A673 (cell line): ENCODE data around the gene HRK. TPM values are rescaled to one million over a fixed set of nuclear protein-coding genes. Genes with fewer than 3 reads are reported as not detected.

Source experiments
- BruUV-seq: library from RNA; stranded (reverse); fragments of 400-500 nt; replicated peaks from 2 replicates; lab custom pipeline; 2021; lab: Mats Ljungman, UMichigan
- CTCF ChIA-PET: fragments of 300-600 bp; sonication (Branson Sonifier 250); formaldehyde crosslinking; loops from one replicate; lab custom pipeline; 2022; ENCODE audit warnings: antibody characterized with exemption; lab: Charles Lee
- POLR2A ChIA-PET: fragments of 300-600 bp; sonication (Branson Sonifier 250); formaldehyde crosslinking; loops from one replicate; lab custom pipeline; 2022; ENCODE audit warnings: antibody characterized with exemption; ENCODE audit not compliant: low non-redundant PET; lab: Charles Lee
- DNase-seq: peaks from one replicate; pipeline ENCODE4 v3.0.0-alpha.2; 2015; ENCODE audit warnings: low spot score
- H3K27ac ChIP-seq: fragments of 200-600 bp; sonication (generic); 2 replicates; pipeline ENCODE4 v1.5.1; 2016; ENCODE audit warnings: mixed run types, low read depth, mild to moderate bottlenecking, mixed read lengths, antibody characterized with exemption, low read length; ENCODE audit not compliant: poor library complexity, severe bottlenecking
- H3K27me3 ChIP-seq: fragments of 200-600 bp; sonication (generic); replicated peaks from 2 replicates; pipeline ENCODE4 v1.6.1; 2017; ENCODE audit warnings: mixed run types, low read depth, mild to moderate bottlenecking, mixed read lengths, antibody characterized with exemption, low read length; ENCODE audit not compliant: insufficient read depth, poor library complexity
- H3K36me3 ChIP-seq: fragments of 200-600 bp; sonication (generic); 2 replicates; pipeline ENCODE4 v1.6.1; 2016; ENCODE audit warnings: mixed run types, mild to moderate bottlenecking, mixed read lengths, antibody characterized with exemption, low read length; ENCODE audit not compliant: insufficient read depth, poor library complexity, severe bottlenecking
- H3K4me1 ChIP-seq: fragments of 200-600 bp; sonication (generic); 2 replicates; pipeline ENCODE4 v1.6.1; 2017; ENCODE audit warnings: mixed run types, mild to moderate bottlenecking, mixed read lengths, antibody characterized with exemption, low read length; ENCODE audit not compliant: insufficient read depth, poor library complexity, severe bottlenecking
- H3K4me3 ChIP-seq: fragments of 200-600 bp; sonication (generic); 2 replicates; pipeline ENCODE4 v1.5.1; 2016; ENCODE audit warnings: low read depth, mixed run types, mild to moderate bottlenecking, mixed read lengths, low read length; ENCODE audit not compliant: poor library complexity, severe bottlenecking
- H3K9me3 ChIP-seq: fragments of 200-600 bp; sonication (generic); 2 replicates; pipeline ENCODE4 v1.6.1; 2016; ENCODE audit warnings: mixed run types, low read depth, mild to moderate bottlenecking, mixed read lengths, antibody characterized with exemption, low read length; ENCODE audit not compliant: poor library complexity, severe bottlenecking
- EZH2 ChIP-seq: fragments of 200-600 bp; sonication (generic); IDR thresholded peaks from 2 replicates; pipeline ENCODE4 v1.6.1; 2017; ENCODE audit warnings: borderline replicate concordance, low read depth, mild to moderate bottlenecking, mixed read lengths, antibody characterized with exemption, low read length; ENCODE audit not compliant: poor library complexity, severe bottlenecking
- intact Hi-C: fragments of 100-400 bp; cut with micrococcal nuclease; formaldehyde crosslinking; loops from one replicate; pipeline ENCODE4 v1.10.0; 2022; ENCODE audit not compliant: unreplicated experiment
- total RNA-seq: library from RNA; stranded (reverse); gene quantifications from 2 replicates; pipeline ENCODE4 v1.2.3, GENCODE V29; 2021
- TF ChIP-seq, protein P1 (sequence below): fragments of 300-800, 200-600 bp; sonication (generic); conservative IDR thresholded peaks from 2 replicates; pipeline ENCODE4 v1.5.1; 2017; ENCODE audit warnings: low read depth, mild to moderate bottlenecking, antibody characterized with exemption, low read length, moderate library complexity, mixed read lengths

The HRK gene
- total RNA-seq, 1 experiment from 2014 or later = 0.37 TPM

GRCh38 chr12:116916122-116916521 lies 34.9 kb upstream of the HRK start:
- ChIA-PET POLR2A (no interaction called here), CTCF (no interaction called here)
- TF ChIP-seq, protein P1, sequence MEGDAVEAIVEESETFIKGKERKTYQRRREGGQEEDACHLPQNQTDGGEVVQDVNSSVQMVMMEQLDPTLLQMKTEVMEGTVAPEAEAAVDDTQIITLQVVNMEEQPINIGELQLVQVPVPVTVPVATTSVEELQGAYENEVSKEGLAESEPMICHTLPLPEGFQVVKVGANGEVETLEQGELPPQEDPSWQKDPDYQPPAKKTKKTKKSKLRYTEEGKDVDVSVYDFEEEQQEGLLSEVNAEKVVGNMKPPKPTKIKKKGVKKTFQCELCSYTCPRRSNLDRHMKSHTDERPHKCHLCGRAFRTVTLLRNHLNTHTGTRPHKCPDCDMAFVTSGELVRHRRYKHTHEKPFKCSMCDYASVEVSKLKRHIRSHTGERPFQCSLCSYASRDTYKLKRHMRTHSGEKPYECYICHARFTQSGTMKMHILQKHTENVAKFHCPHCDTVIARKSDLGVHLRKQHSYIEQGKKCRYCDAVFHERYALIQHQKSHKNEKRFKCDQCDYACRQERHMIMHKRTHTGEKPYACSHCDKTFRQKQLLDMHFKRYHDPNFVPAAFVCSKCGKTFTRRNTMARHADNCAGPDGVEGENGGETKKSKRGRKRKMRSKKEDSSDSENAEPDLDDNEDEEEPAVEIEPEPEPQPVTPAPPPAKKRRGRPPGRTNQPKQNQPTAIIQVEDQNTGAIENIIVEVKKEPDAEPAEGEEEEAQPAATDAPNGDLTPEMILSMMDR = no peak
- no peak for TF ChIP-seq EZH2
- no peak overlapping the region for H3K27ac ChIP-seq
- intact Hi-C loops = no loop called here
- H3K4me3 ChIP-seq = no peak overlapping the region
- peaks cover 29% of the 10 kb centered on the region for H3K4me1 ChIP-seq
- no TSS peak for BruUV-seq
- H3K9me3 ChIP-seq = no peaks in the 10 kb centered on the region
- no peak for DNase-seq
- H3K36me3 ChIP-seq = peaks cover 3% of the 10 kb centered on the region
- H3K27me3 ChIP-seq = no peaks in the 10 kb centered on the region

DNA sequence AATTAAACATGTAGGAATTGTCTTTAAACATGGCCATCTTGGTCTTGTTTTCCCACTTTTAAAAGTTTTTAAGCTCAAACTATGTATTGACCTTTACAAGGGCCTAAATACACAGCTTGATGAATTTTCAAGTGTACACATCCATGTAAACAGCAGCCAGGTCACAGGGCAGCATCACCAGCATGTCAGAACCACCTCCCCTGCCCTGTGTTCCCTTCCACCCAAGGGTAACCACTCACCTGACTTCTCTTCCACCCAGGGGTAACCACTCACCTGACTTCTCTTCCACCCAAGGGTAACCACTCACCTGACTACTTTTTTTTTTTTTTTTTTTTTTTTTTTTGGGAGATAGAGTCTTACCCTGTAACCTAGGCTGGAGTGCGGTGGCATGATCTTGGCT lies 34.1 kb upstream of the HRK start:
- Histone ChIP-seq H3K9me3 (no peaks in the 10 kb centered on the region), H3K4me1 (peaks cover 21% of the 10 kb centered on the region), H3K36me3 (peaks cover 3% of the 10 kb centered on the region), H3K27me3 (no peaks in the 10 kb centered on the region), H3K4me3 (no peak overlapping the region), H3K27ac (no peak overlapping the region)
- intact Hi-C loops = no loop called here
- BruUV-seq = no TSS peak
- DNase-seq = no peak
- CTCF ChIA-PET = no interaction called here
- TF ChIP-seq EZH2 = no peak
- TF ChIP-seq, protein P1 = no peak
- POLR2A ChIA-PET = no interaction called here

DNA sequence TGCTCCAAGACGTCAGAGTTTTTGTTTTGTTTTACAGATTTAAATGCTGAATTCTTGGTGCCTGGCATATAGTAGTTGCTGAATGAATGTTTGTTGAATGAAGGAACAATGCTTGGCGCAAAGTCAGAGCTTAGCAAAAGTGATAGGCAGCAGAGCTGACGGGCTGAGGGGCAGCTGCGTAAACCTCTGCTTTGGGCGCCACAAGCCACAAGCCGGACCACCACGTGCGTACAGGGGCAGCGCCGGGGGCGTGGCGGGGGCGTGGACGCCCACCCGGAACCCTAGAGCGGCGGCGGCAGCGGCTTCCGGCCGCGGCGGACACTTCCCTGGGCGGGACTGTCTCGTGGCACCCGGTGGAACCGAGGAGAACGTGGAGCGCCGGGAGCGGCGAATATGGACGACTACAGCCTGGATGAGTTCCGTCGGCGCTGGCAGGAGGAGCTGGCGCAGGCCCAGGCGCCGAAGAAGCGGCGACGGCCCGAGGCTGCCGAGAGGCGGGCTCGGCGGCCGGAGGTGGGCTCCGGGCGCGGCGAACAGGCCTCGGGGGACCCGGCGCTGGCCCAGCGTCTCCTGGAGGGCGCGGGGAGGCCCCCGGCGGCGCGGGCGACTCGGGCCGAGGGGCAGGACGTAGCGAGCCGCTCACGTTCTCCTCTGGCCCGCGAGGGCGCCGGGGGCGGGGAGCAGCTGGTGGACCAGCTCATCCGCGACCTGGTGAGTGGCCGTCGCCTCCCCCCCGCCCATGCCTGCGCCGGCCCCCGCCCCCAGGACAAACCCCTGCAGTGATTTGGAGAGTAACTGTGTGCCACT lies 29.6 kb upstream of the HRK start, which contains the start of gene FBXW8:
TSS of gene FBXW8 (plus strand) at position 306 of the 807 bp plus-strand sequence. CDS start at position 394, 88 bp downstream.
- H3K36me3 ChIP-seq = peaks cover 3% of the 10 kb centered on the region
- peaks cover 4% of the 10 kb centered on the region for H3K4me1 ChIP-seq
- H3K4me3 ChIP-seq = peak within 1 kb of the TSS; percentile 76
- H3K27me3 ChIP-seq = no peaks in the 10 kb centered on the region
- peak; percentile 90 for DNase-seq
- peak within 1 kb of the TSS; percentile 81 for H3K27ac ChIP-seq
- intact Hi-C loops = no loop called here
- H3K9me3 ChIP-seq = no peaks in the 10 kb centered on the region
- POLR2A ChIA-PET = interaction anchor here (0.8 kb wide), 1 partner anchor 24 kb away, joined by 3 read pairs; no protein-coding TSS in a partner anchor
- CTCF ChIA-PET = no interaction called here
- TF ChIP-seq, protein P1 = no peak
- no peak for TF ChIP-seq EZH2
- no TSS peak for BruUV-seq
